HepG2 (cell line): ENCODE results near the gene PCYOX1L. TPM values are rescaled to one million over a fixed set of nuclear protein-coding genes. Genes with fewer than 3 reads are reported as not detected.

ENCODE experiments used
- ATAC-seq: fragments of 200-7000 bp; cut with Tn5 transposase; 3 replicates; pipeline ENCODE4 v1.9.1; 2020; ENCODE audit warnings: mild to moderate bottlenecking, moderate library complexity
- BruUV-seq: library from RNA; stranded (reverse); fragments of 400-500 nt; replicated peaks from 2 replicates; lab custom pipeline; 2021; lab: Mats Ljungman, UMichigan
- CTCF ChIA-PET: fragments of 300-600 bp; formaldehyde crosslinking; extraction: SDS; loops from one replicate; lab custom pipeline; 2021; ENCODE audit warnings: low total read pairs, inconsistent platforms, low intra/inter-chr PET ratio; lab: Yijun Ruan, JAX
- POLR2A ChIA-PET: fragments of 350-600 bp; sonication (Branson Sonifier 250); formaldehyde crosslinking; loops from one replicate; lab custom pipeline; 2020; ENCODE audit warnings: antibody characterized with exemption, inconsistent platforms; lab: Yijun Ruan, JAX
- DNase-seq: peaks from one replicate; pipeline ENCODE4 v3.0.0-alpha.2; 2015; ENCODE audit warnings: low spot score
- FAIRE-seq: peaks from 3 replicates; lab custom pipeline; 2011; peaks lifted over from hg19 to GRCh38; lab: Jason Lieb, UNC
- H2AFZ ChIP-seq: one replicate; pipeline ENCODE4 v1.6.1; 2011; ENCODE audit warnings: low read length, inconsistent platforms
- H3K27ac ChIP-seq: fragments of 300-600 bp; 3 replicates; pipeline ENCODE4 v1.8.0; 2011; ENCODE audit warnings: mixed run types, mild to moderate bottlenecking, mixed read lengths, low read length, inconsistent platforms; ENCODE audit not compliant: insufficient read depth; ENCODE audit errors: extremely low read length
- H3K27me3 ChIP-seq, 2 experiments: fragments of 200-600 bp in 1 of 2; 2 replicates in 1 of 2; 3 replicates in 1 of 2; pipeline versions ENCODE4 v1.6.0 to v1.8.0; 2011; ENCODE audit warnings: low read length in 2 of 2, mild to moderate bottlenecking in 2 of 2, moderate library complexity in 2 of 2, inconsistent platforms in 1 of 2; ENCODE audit not compliant: insufficient read depth in 2 of 2, control insufficient read depth in 1 of 2
- H3K36me3 ChIP-seq, 2 experiments: fragments of 200-600 bp in 1 of 2; replicated peaks in 1 of 2; 2 replicates in 1 of 2; 3 replicates in 1 of 2; pipeline versions ENCODE4 v1.5.1 to v1.8.0; 2011; ENCODE audit warnings: low read length in 2 of 2, inconsistent platforms in 1 of 2; ENCODE audit not compliant: insufficient read depth in 2 of 2, control insufficient read depth in 1 of 2
- H3K4me1 ChIP-seq: 2 replicates; pipeline ENCODE4 v1.5.1; 2012; ENCODE audit warnings: low read length, inconsistent platforms; ENCODE audit not compliant: insufficient read depth
- H3K4me2 ChIP-seq: 2 replicates; pipeline ENCODE4 v1.6.0; 2011; ENCODE audit warnings: low read depth, low read length, inconsistent platforms
- H3K4me3 ChIP-seq, 3 experiments: fragments of 200-600 bp in 1 of 3; sonication (generic), shearing (Covaris generic) in 1 of 3; replicated peaks in 1 of 3; 2 replicates each; pipeline ENCODE4 v1.5.1; 2011 to 2016; ENCODE audit warnings: low read length in 3 of 3, inconsistent platforms in 2 of 3, low read depth in 2 of 3, mild to moderate bottlenecking in 2 of 3, control low read depth in 1 of 3, mixed read lengths in 1 of 3; ENCODE audit not compliant: insufficient read depth in 1 of 3
- H3K79me2 ChIP-seq: one replicate; pipeline ENCODE4 v1.6.1; 2011; ENCODE audit warnings: low read length, inconsistent platforms; ENCODE audit not compliant: insufficient read depth
- H3K9ac ChIP-seq: 2 replicates; pipeline ENCODE4 v1.6.0; 2011; ENCODE audit warnings: mild to moderate bottlenecking, low read depth, low read length, inconsistent platforms; ENCODE audit not compliant: insufficient read depth
- H3K9me3 ChIP-seq: 2 replicates; pipeline ENCODE4 v1.5.1; 2012; ENCODE audit warnings: mild to moderate bottlenecking, low read length
- H4K20me1 ChIP-seq: 2 replicates; pipeline ENCODE4 v1.6.0; 2011; ENCODE audit warnings: inconsistent platforms, mild to moderate bottlenecking, low read length, moderate library complexity; ENCODE audit not compliant: insufficient read depth
- ELF4 ChIP-seq: sonication (generic); formaldehyde crosslinking; IDR thresholded peaks from 2 replicates; pipeline ENCODE4 v1.5.0; 2020; ENCODE audit warnings: missing genetic modification reagents, mild to moderate bottlenecking, moderate library complexity, borderline replicate concordance
- FOXA1 ChIP-seq, 2 experiments: fragments of 450-650 bp in 1 of 2; sonication (generic) in 1 of 2; formaldehyde crosslinking in 1 of 2; IDR thresholded peaks; 2 replicates each; pipeline versions ENCODE4 v1.4.0 to v1.6.1; 2016 to 2020; ENCODE audit warnings: missing genetic modification reagents in 1 of 2
- MAX ChIP-seq: IDR thresholded peaks from 2 replicates; pipeline ENCODE4 v1.6.1; 2012; ENCODE audit warnings: inconsistent platforms
- MLLT10 ChIP-seq: sonication (generic); formaldehyde crosslinking; IDR thresholded peaks from 2 replicates; pipeline ENCODE4 v1.4.0; 2020; ENCODE audit warnings: missing genetic modification reagents
- MTF1 ChIP-seq: sonication (generic); formaldehyde crosslinking; IDR thresholded peaks from 2 replicates; pipeline ENCODE4 v1.5.0; 2020; ENCODE audit warnings: missing genetic modification reagents
- NCOA1 ChIP-seq: sonication (generic); formaldehyde crosslinking; IDR thresholded peaks from 2 replicates; pipeline ENCODE4 v1.9.0; 2021; ENCODE audit warnings: missing genetic modification reagents
- PHF21A ChIP-seq: sonication (generic); formaldehyde crosslinking; IDR thresholded peaks from 2 replicates; pipeline ENCODE4 v1.5.0; 2020; ENCODE audit warnings: mild to moderate bottlenecking, missing genetic modification reagents
- PITX1 ChIP-seq: sonication (generic); formaldehyde crosslinking; IDR thresholded peaks from 2 replicates; pipeline ENCODE4 v1.5.1; 2020; ENCODE audit warnings: mild to moderate bottlenecking, missing genetic modification reagents
- PRMT3 ChIP-seq: sonication (generic); formaldehyde crosslinking; IDR thresholded peaks from 2 replicates; pipeline ENCODE4 v1.8.1; 2022; ENCODE audit warnings: low read depth, mild to moderate bottlenecking, moderate library complexity, missing genetic modification reagents, borderline replicate concordance
- TP53 ChIP-seq: sonication (generic); formaldehyde crosslinking; conservative IDR thresholded peaks from 2 replicates; pipeline ENCODE4 v1.4.0; 2020; ENCODE audit warnings: missing genetic modification reagents
- ZBTB49 ChIP-seq: sonication (generic); formaldehyde crosslinking; IDR thresholded peaks from 2 replicates; pipeline ENCODE4 v1.4.0; 2020; ENCODE audit warnings: missing genetic modification reagents, borderline replicate concordance
- ZNF547 ChIP-seq: sonication (generic); formaldehyde crosslinking; IDR thresholded peaks from 2 replicates; pipeline ENCODE4 v1.5.1; 2020; ENCODE audit warnings: mild to moderate bottlenecking, missing genetic modification reagents
- ZNF572 ChIP-seq: sonication (generic); formaldehyde crosslinking; IDR thresholded peaks from 2 replicates; pipeline ENCODE4 v1.5.1; 2020; ENCODE audit warnings: mild to moderate bottlenecking, missing genetic modification reagents
- ZNF703 ChIP-seq: sonication (generic); formaldehyde crosslinking; IDR thresholded peaks from 2 replicates; pipeline ENCODE4 v1.5.1; 2020; ENCODE audit warnings: missing genetic modification reagents, mild to moderate bottlenecking, moderate library complexity, borderline replicate concordance
- ZNF746 ChIP-seq: sonication (generic); formaldehyde crosslinking; IDR thresholded peaks from 2 replicates; pipeline ENCODE4 v1.8.0; 2022; ENCODE audit warnings: mild to moderate bottlenecking, missing genetic modification reagents
- WGBS: methylation state at CpG from one replicate; pipeline ENCODE4 v1.1.6; 2017; ENCODE audit warnings: low lambda C conversion rate; 5-methylcytosine and 5-hydroxymethylcytosine counted together
- in situ Hi-C: cut with HindIII; loops from 2 replicates; pipeline ENCODE4 v1.10.0; 2017; ENCODE audit warnings: low pct_unique_long_range_greater_than_20kb; ENCODE audit not compliant: extremely low pct_ligation_motif_present
- intact Hi-C: fragments of 100-400 bp; cut with micrococcal nuclease; formaldehyde crosslinking; loops from one replicate; pipeline ENCODE4 v1.10.0; 2022; ENCODE audit not compliant: unreplicated experiment
- polyA plus RNA-seq, 8 experiments: library from polyadenylated mRNA; depleted of rRNA in 3 of 8; stranded (reverse) in 7 of 8; unstranded in 1 of 8; fragments of >200 nt; fragmentation: Illumina TruSeq in 4 of 8; extraction: Trizol in 4 of 8; gene quantifications; 2 replicates each; pipeline versions ENCODE4 v1.2.1 to v1.2.3, GENCODE V29; 2011 to 2016; ENCODE audit warnings: low read depth in 4 of 8, missing spikeins in 1 of 8, mixed read lengths in 1 of 8; ENCODE audit not compliant: insufficient read depth in 1 of 8
- total RNA-seq, 5 experiments: library from RNA; depleted of rRNA; stranded (reverse); fragments of >200 nt; fragmentation: Illumina TruSeq; extraction: Trizol; gene quantifications; 2 replicates each; pipeline ENCODE4 v1.2.3, GENCODE V29; 2016; ENCODE audit warnings: low read depth in 1 of 5

PCYOX1L gene
- total and polyA plus RNA-seq, 2 of the 13 experiments (the other 11 are each of a cell fraction or from before 2014, with no cell fraction given) = 1.00 to 3.7 TPM

- no peak for TF ChIP-seq MTF1 (CRISPR knock-in tag)
- TF ChIP-seq ZNF547 (CRISPR knock-in tag) = no peak
- no peak for TF ChIP-seq NCOA1 (CRISPR knock-in tag)
- TF ChIP-seq ZNF746 = no peak
These were observed 24.8 kb downstream of the PCYOX1L start (continued) for GRCh38 chr5:149382517-149383220.

- no peak overlapping the region for H2AFZ ChIP-seq
- DNase-seq = no peak
- ATAC-seq = no peak
- no peak overlapping the region for H3K4me2 ChIP-seq
- H3K9me3 ChIP-seq = no peaks in the 10 kb centered on the region
- TF ChIP-seq TP53 (CRISPR knock-in tag) = no peak
- no peak for TF ChIP-seq PRMT3 (CRISPR knock-in tag)
- no peak for TF ChIP-seq MAX
- TF ChIP-seq PHF21A (CRISPR knock-in tag) = no peak
- TF ChIP-seq MLLT10 = no peak
- TF ChIP-seq ZBTB49 (CRISPR knock-in tag) = no peak
- TF ChIP-seq ZNF703 = no peak
- no peak for TF ChIP-seq ZNF572 (CRISPR knock-in tag)
- no peak for TF ChIP-seq FOXA1 (IDR thresholded peaks at IDR 0.05)
- TF ChIP-seq FOXA1 (CRISPR knock-in tag; IDR thresholded peaks at IDR 0.05) = no peak
- TF ChIP-seq ZNF547 (CRISPR knock-in tag) = no peak
- no peak for TF ChIP-seq ELF4 (CRISPR knock-in tag)
- no peak for TF ChIP-seq PITX1 (CRISPR knock-in tag)
- TF ChIP-seq, all 625 proteins: peak for 0
- Histone ChIP-seq H3K79me2 (no peaks in the 10 kb centered on the region), H3K4me1 (peaks cover 84% of the 10 kb centered on the region), H3K36me3 (no peaks in the 10 kb centered on the region), H3K4me3 (no peak overlapping the region), H3K9ac (no peak overlapping the region), H3K27me3 (peaks cover 2 to 5% of the 10 kb centered on the region in 2 experiments; a peak in 2 of 5 replicates), H3K27ac (no peak overlapping the region), H4K20me1 (no peaks in the 10 kb centered on the region)
- BruUV-seq = no TSS peak
- POLR2A ChIA-PET = no interaction called here
- intact Hi-C loops (no loop called here), in situ Hi-C loops (loop anchor here (10.0 kb wide), 1 partner anchor 51 kb away; no protein-coding TSS in a partner anchor)
- 37% methylated on average over 6 of the region's 9 CpGs for WGBS
- CTCF ChIA-PET = interaction anchor here (3.4 kb wide), 1 partner anchor 47 kb away, joined by 35 read pairs; no protein-coding TSS in a partner anchor
- FAIRE-seq = no peak
These were observed 25.6 kb downstream of the PCYOX1L start for GRCh38 chr5:149383399-149383798.
